Measurements from ENCODE around the gene SORCS2. TPM values are rescaled to one million over a fixed set of nuclear protein-coding genes. Genes with fewer than 3 reads are reported as not detected.
A peak's percentile ranks its signal among the peaks of the same experiment; 100 is the strongest.

The SORCS2 gene
- total RNA-seq, 1 donor from 2014 or later: 13.8 TPM

GRCh38 chr4:7505116-7505900 is 313.0 kb downstream of the SORCS2 start:
- Histone ChIP-seq H3K4me3 (ENCODE audit: insufficient read depth, low read depth, low read length) (no peak overlapping the region), H2AFZ (ENCODE audit: low read depth, low read length) (no peak overlapping the region)
- peaks cover 2% of the 10 kb centered on the region for H3K36me3 Mint-ChIP-seq (ENCODE audit: low read depth, unreplicated experiment)

DNA sequence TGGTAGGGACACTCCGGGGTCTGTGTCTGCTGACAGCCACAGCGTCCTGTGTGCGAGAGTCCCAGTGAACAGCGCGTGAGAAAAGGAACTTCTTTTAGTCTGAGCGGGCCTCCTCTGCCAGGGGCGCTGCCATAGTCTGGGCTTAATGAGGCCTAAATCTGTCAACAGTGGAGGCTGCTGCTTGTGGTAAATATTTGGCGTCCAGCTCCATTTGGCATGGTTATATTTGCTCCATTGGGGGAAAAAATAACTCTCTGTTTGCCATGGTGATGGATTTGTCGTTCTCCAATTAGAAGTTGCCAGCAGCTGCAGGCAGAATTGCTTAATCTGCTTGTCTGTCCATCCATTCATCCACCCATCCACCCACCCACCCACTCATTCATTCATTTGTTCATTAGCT is 313.8 kb downstream of the SORCS2 start:
- H3K27ac ChIP-seq (ENCODE audit: low read depth, low read length): no peak overlapping the region
- H3K9ac ChIP-seq (ENCODE audit: low read length): no peak overlapping the region
- no peaks in the 10 kb centered on the region for H3K9me3 Mint-ChIP-seq (ENCODE audit: unreplicated experiment)
- H3K4me3 Mint-ChIP-seq (ENCODE audit: unreplicated experiment): no peak overlapping the region
- no peak overlapping the region for H3K4me3 ChIP-seq (ENCODE audit: insufficient read depth, low read depth, low read length)
- no peak overlapping the region for H2AFZ ChIP-seq (ENCODE audit: low read depth, low read length)
- peaks cover 45% of the 10 kb centered on the region for H3K27me3 Mint-ChIP-seq (ENCODE audit: low read depth, unreplicated experiment)
- no peak for TF ChIP-seq EZH2 (IDR thresholded peaks at IDR 0.05; ENCODE audit: insufficient read depth, low read length)
- TF ChIP-seq, protein P1, sequence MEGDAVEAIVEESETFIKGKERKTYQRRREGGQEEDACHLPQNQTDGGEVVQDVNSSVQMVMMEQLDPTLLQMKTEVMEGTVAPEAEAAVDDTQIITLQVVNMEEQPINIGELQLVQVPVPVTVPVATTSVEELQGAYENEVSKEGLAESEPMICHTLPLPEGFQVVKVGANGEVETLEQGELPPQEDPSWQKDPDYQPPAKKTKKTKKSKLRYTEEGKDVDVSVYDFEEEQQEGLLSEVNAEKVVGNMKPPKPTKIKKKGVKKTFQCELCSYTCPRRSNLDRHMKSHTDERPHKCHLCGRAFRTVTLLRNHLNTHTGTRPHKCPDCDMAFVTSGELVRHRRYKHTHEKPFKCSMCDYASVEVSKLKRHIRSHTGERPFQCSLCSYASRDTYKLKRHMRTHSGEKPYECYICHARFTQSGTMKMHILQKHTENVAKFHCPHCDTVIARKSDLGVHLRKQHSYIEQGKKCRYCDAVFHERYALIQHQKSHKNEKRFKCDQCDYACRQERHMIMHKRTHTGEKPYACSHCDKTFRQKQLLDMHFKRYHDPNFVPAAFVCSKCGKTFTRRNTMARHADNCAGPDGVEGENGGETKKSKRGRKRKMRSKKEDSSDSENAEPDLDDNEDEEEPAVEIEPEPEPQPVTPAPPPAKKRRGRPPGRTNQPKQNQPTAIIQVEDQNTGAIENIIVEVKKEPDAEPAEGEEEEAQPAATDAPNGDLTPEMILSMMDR (IDR thresholded peaks at IDR 0.05; ENCODE audit: insufficient read depth, low read depth, low read length): no peak
- H3K4me1 Mint-ChIP-seq (ENCODE audit: low read depth, unreplicated experiment): peaks cover 15% of the 10 kb centered on the region
- no peaks in the 10 kb centered on the region for H3K27me3 ChIP-seq (ENCODE audit: insufficient read depth, low read length)
- DNase-seq (ENCODE audit: low read depth): peak; percentile 55
- H3K36me3 Mint-ChIP-seq (ENCODE audit: low read depth, unreplicated experiment): peaks cover 2% of the 10 kb centered on the region
- no peak overlapping the region for H3K4me2 ChIP-seq (ENCODE audit: low read length)
- H3K9me3 ChIP-seq (ENCODE audit: insufficient read depth, low read depth, low read length): no peaks in the 10 kb centered on the region
- H3K27ac Mint-ChIP-seq (ENCODE audit: unreplicated experiment): no peak overlapping the region
- no peak for FAIRE-seq
- no peaks in the 10 kb centered on the region for H3K36me3 ChIP-seq (ENCODE audit: insufficient read depth, low read length)
- no peaks in the 10 kb centered on the region for H3K79me2 ChIP-seq (ENCODE audit: insufficient read depth, low read length)
- H3K4me1 ChIP-seq (ENCODE audit: insufficient read depth, low read length): peaks cover 12% of the 10 kb centered on the region
- H4K20me1 ChIP-seq (ENCODE audit: insufficient read depth, low read length): peaks cover 20% of the 10 kb centered on the region

More at GRCh38 chr4:7505116-7505900, 313.0 kb downstream of the SORCS2 start:
- FAIRE-seq: no peak
- no peak for DNase-seq (ENCODE audit: low read depth)
- Histone ChIP-seq H3K79me2 (ENCODE audit: insufficient read depth, low read length) (no peaks in the 10 kb centered on the region), H4K20me1 (ENCODE audit: insufficient read depth, low read length) (peaks cover 20% of the 10 kb centered on the region), H3K4me2 (ENCODE audit: low read length) (no peak overlapping the region), H3K36me3 (ENCODE audit: insufficient read depth, low read length) (no peaks in the 10 kb centered on the region), H3K9me3 (ENCODE audit: insufficient read depth, low read depth, low read length) (no peaks in the 10 kb centered on the region), H3K9ac (ENCODE audit: low read length) (no peak overlapping the region), H3K27ac (ENCODE audit: low read depth, low read length) (no peak overlapping the region), H3K4me1 (ENCODE audit: insufficient read depth, low read length) (peaks cover 12% of the 10 kb centered on the region), H3K27me3 (ENCODE audit: insufficient read depth, low read length) (no peaks in the 10 kb centered on the region)
- H3K9me3 Mint-ChIP-seq (ENCODE audit: unreplicated experiment): no peaks in the 10 kb centered on the region
- H3K4me3 Mint-ChIP-seq (ENCODE audit: unreplicated experiment): no peak overlapping the region
- H3K27me3 Mint-ChIP-seq (ENCODE audit: low read depth, unreplicated experiment): peaks cover 47% of the 10 kb centered on the region
- TF ChIP-seq, protein P1 (IDR thresholded peaks at IDR 0.05; ENCODE audit: insufficient read depth, low read depth, low read length): no peak
- no peak for TF ChIP-seq EZH2 (IDR thresholded peaks at IDR 0.05; ENCODE audit: insufficient read depth, low read length)
- no peak overlapping the region for H3K27ac Mint-ChIP-seq (ENCODE audit: unreplicated experiment)
- H3K4me1 Mint-ChIP-seq (ENCODE audit: low read depth, unreplicated experiment): peaks cover 9% of the 10 kb centered on the region

GRCh38 chr4:7506572-7506971 is 314.2 kb downstream of the SORCS2 start:
- Histone ChIP-seq H3K27me3 (ENCODE audit: insufficient read depth, low read length) (no peaks in the 10 kb centered on the region), H3K9ac (ENCODE audit: low read length) (no peak overlapping the region), H3K36me3 (ENCODE audit: insufficient read depth, low read length) (no peaks in the 10 kb centered on the region), H3K27ac (ENCODE audit: low read depth, low read length) (no peak overlapping the region), H3K9me3 (ENCODE audit: insufficient read depth, low read depth, low read length) (no peaks in the 10 kb centered on the region), H3K4me1 (ENCODE audit: insufficient read depth, low read length) (peaks cover 12% of the 10 kb centered on the region), H4K20me1 (ENCODE audit: insufficient read depth, low read length) (peaks cover 20% of the 10 kb centered on the region), H3K4me3 (ENCODE audit: insufficient read depth, low read depth, low read length) (no peak overlapping the region), H3K4me2 (ENCODE audit: low read length) (no peak overlapping the region), H2AFZ (ENCODE audit: low read depth, low read length) (no peak overlapping the region), H3K79me2 (ENCODE audit: insufficient read depth, low read length) (no peaks in the 10 kb centered on the region)
- Mint-ChIP-seq H3K9me3 (ENCODE audit: unreplicated experiment) (no peaks in the 10 kb centered on the region), H3K4me3 (ENCODE audit: unreplicated experiment) (no peak overlapping the region), H3K27ac (ENCODE audit: unreplicated experiment) (no peak overlapping the region), H3K27me3 (ENCODE audit: low read depth, unreplicated experiment) (peaks cover 43% of the 10 kb centered on the region), H3K4me1 (ENCODE audit: low read depth, unreplicated experiment) (peaks cover 19% of the 10 kb centered on the region), H3K36me3 (ENCODE audit: low read depth, unreplicated experiment) (peaks cover 2% of the 10 kb centered on the region)
- FAIRE-seq (no peak), DNase-seq (ENCODE audit: low read depth) (no peak)
- TF ChIP-seq EZH2 (IDR thresholded peaks at IDR 0.05; ENCODE audit: insufficient read depth, low read length): no peak
- TF ChIP-seq, protein P1 (IDR thresholded peaks at IDR 0.05; ENCODE audit: insufficient read depth, low read depth, low read length): no peak

Data from astrocyte (in vitro differentiated cells and primary cell).